Measurements from ENCODE around the gene PATJ. TPM values are rescaled to one million over a fixed set of nuclear protein-coding genes. Genes with fewer than 3 reads are reported as not detected.

The PATJ gene
- polyA plus RNA-seq, 1 donor from 2014 or later: 7.8 TPM

GRCh38 chr1:62207187-62207586 lies 464.9 kb downstream of the PATJ start:
- H3K27ac ChIP-seq (ENCODE audit: low read length): no peak overlapping the region
- H3K9me2 ChIP-seq (ENCODE audit: insufficient read depth, low read length): no peaks in the 10 kb centered on the region
- no peak overlapping the region for H2AFZ ChIP-seq (ENCODE audit: low read depth, low read length)
- H3K4me2 ChIP-seq (ENCODE audit: low read length): no peak overlapping the region
- no peaks in the 10 kb centered on the region for H3F3A ChIP-seq (ENCODE audit: insufficient read depth, low read length, poor library complexity, severe bottlenecking)
- H4K20me1 ChIP-seq (ENCODE audit: insufficient read depth): no peaks in the 10 kb centered on the region
- TF ChIP-seq EP300 (conservative IDR thresholded peaks at IDR 0.05; ENCODE audit: poor library complexity, severe bottlenecking): no peak
- no peak for TF ChIP-seq REST (IDR thresholded peaks at IDR 0.05; ENCODE audit: borderline replicate concordance)
- TF ChIP-seq TAF1 (IDR thresholded peaks at IDR 0.05; ENCODE audit: low read depth): no peak
- no peak for TF ChIP-seq RAD21 (conservative IDR thresholded peaks at IDR 0.05)
- H3K79me2 ChIP-seq (replicated peaks; ENCODE audit: insufficient read depth, low read length): no peaks in the 10 kb centered on the region
- no peak overlapping the region for H3K4me3 ChIP-seq (ENCODE audit: low read length)
- H3K9me3 ChIP-seq (ENCODE audit: low read length): peaks cover 4% of the 10 kb centered on the region
- no peaks in the 10 kb centered on the region for H3K36me3 ChIP-seq (ENCODE audit: insufficient read depth, low read length)
- H3K9ac ChIP-seq (ENCODE audit: low read length): no peak overlapping the region
- no peaks in the 10 kb centered on the region for H3K27me3 ChIP-seq (ENCODE audit: insufficient read depth, low read depth, low read length)

DNA sequence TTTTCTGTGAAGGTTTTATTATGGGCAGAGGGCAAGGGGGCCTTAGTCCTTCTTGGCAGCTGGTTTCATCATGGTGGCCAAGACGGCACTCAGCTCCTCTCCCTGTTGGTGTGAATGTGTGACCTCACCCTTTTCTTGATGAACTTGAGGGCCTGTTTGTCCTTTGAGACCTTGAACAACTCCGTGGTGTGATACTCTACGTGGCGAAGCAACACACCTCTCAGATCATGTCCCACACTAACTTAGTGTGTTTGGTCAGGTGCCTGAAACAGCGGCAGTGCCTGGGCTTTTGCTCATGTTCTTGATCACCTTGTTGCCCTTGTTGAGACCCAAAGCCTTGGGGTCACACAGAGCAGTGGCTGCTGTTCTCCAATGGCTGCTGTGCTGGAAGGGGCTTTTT lies 465.8 kb downstream of the PATJ start:
- Histone ChIP-seq H3K36me3 (ENCODE audit: insufficient read depth, low read length) (no peaks in the 10 kb centered on the region), H3K9ac (ENCODE audit: low read length) (no peak overlapping the region), H2AFZ (ENCODE audit: low read depth, low read length) (no peak overlapping the region), H3K79me2 (replicated peaks; ENCODE audit: insufficient read depth, low read length) (no peaks in the 10 kb centered on the region), H3K4me3 (ENCODE audit: low read length) (no peak overlapping the region), H3F3A (ENCODE audit: insufficient read depth, low read length, poor library complexity, severe bottlenecking) (no peaks in the 10 kb centered on the region), H3K4me2 (ENCODE audit: low read length) (no peak overlapping the region), H3K27ac (ENCODE audit: low read length) (no peak overlapping the region), H3K9me3 (ENCODE audit: low read length) (peaks cover 4% of the 10 kb centered on the region), H4K20me1 (ENCODE audit: insufficient read depth) (no peaks in the 10 kb centered on the region), H3K27me3 (ENCODE audit: insufficient read depth, low read depth, low read length) (no peaks in the 10 kb centered on the region), H3K9me2 (ENCODE audit: insufficient read depth, low read length) (no peaks in the 10 kb centered on the region)
- TF ChIP-seq SMC3 (conservative IDR thresholded peaks at IDR 0.05; ENCODE audit: poor library complexity): no peak

DNA sequence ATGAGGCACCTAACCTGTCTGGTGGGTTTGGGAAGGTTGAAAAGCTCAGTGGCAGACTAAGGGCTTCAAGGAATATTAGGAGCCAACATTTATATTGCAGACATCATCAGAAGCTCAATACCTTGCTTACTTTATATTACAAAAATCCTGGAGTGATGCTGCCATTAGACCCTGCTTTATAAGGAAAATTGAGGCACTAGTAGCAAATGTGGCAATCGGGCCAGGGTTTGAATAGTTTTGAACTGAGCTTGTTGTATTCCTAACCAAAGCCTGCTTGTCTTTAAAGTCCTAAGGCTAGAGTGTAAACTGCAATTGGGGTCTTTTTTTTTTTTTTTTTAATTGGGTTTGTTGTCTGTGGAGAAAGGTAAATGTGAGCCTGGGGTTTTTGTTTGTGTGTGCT lies 466.7 kb downstream of the PATJ start:
- Histone ChIP-seq H4K20me1 (ENCODE audit: insufficient read depth) (no peaks in the 10 kb centered on the region), H3K4me3 (ENCODE audit: low read length) (no peak overlapping the region), H3K9me2 (ENCODE audit: insufficient read depth, low read length) (no peaks in the 10 kb centered on the region), H3K27ac (ENCODE audit: low read length) (no peak overlapping the region), H3K79me2 (replicated peaks; ENCODE audit: insufficient read depth, low read length) (no peaks in the 10 kb centered on the region), H3K9ac (ENCODE audit: low read length) (no peak overlapping the region), H3K9me3 (ENCODE audit: low read length) (peaks cover 4% of the 10 kb centered on the region), H3K4me2 (ENCODE audit: low read length) (no peak overlapping the region), H3K36me3 (ENCODE audit: insufficient read depth, low read length) (no peaks in the 10 kb centered on the region), H3F3A (ENCODE audit: insufficient read depth, low read length, poor library complexity, severe bottlenecking) (no peaks in the 10 kb centered on the region), H3K27me3 (ENCODE audit: insufficient read depth, low read depth, low read length) (no peaks in the 10 kb centered on the region), H2AFZ (ENCODE audit: low read depth, low read length) (no peak overlapping the region)
- TF ChIP-seq TAF1 (IDR thresholded peaks at IDR 0.05; ENCODE audit: low read depth): no peak
- no peak for TF ChIP-seq RAD21 (conservative IDR thresholded peaks at IDR 0.05)
- TF ChIP-seq EZH2 (IDR thresholded peaks at IDR 0.05; ENCODE audit: borderline replicate concordance, insufficient read depth, low read length, poor library complexity, severe bottlenecking): no peak
- TF ChIP-seq EP300 (conservative IDR thresholded peaks at IDR 0.05; ENCODE audit: poor library complexity, severe bottlenecking): no peak

Data from neural cell (in vitro differentiated cells).